ENCODE results near the gene DOCK2.

The DOCK2 gene

DNA sequence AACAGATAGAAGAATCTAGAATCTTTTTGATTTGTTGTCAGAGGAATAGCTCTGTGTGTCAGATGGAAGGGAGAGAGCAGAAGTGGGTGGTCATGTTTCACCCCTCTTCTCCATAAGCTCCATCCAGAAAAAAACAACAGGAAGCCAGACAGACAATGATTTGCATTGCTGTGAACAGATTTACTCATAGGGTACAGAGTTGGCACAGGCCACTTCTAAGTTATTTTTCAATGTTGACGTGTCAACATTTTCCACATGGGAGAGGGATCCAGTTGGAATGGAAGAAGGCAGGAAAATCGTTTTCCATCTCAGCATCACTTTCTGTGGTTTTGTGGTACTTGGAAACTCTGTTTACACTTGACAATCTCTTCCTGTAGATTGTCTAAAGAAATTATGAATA, 256.5 kb downstream of the DOCK2 start:
- DNase-seq (ENCODE audit: low read depth in 4 of 4, low spot score in 1 of 4) = no peak

GRCh38 chr5:169895926-169896325, 258.9 kb downstream of the DOCK2 start:
- no peak for DNase-seq (ENCODE audit: low read depth in 4 of 4, low spot score in 1 of 4)

GRCh38 chr5:169897481-169897880, 260.4 kb downstream of the DOCK2 start:
- no peak for DNase-seq (ENCODE audit: low read depth in 4 of 4, low spot score in 1 of 4)

- no peak for DNase-seq (ENCODE audit: low read depth in 4 of 4, low spot score in 1 of 4)
Measured at GRCh38 chr5:169901896-169902295, 264.8 kb downstream of the DOCK2 start.

GRCh38 chr5:169904059-169904458, 267.0 kb downstream of the DOCK2 start:
- DNase-seq (ENCODE audit: low read depth in 4 of 4, low spot score in 1 of 4) = no peak

DNA sequence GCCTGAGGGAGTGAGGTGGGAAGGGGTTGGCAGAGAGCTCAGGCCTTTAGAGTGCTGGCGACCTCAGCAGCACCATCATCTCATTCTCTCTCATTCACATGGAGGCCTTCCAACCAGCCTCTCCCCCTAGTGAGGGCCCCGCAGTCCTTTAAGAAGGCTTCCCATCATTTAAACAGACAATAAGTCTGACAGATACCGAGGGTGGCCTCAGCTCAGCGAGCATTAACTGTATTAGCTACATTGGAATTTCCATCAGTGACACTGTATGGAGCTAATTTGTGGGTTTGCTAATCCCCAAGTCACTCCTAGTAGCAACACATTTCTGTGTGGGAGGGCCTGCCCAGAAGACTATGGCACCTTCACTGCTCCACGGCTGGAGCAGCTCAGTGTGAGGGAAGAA, 267.4 kb downstream of the DOCK2 start:
- no peak for DNase-seq (ENCODE audit: low read depth in 4 of 4, low spot score in 1 of 4)

DNA sequence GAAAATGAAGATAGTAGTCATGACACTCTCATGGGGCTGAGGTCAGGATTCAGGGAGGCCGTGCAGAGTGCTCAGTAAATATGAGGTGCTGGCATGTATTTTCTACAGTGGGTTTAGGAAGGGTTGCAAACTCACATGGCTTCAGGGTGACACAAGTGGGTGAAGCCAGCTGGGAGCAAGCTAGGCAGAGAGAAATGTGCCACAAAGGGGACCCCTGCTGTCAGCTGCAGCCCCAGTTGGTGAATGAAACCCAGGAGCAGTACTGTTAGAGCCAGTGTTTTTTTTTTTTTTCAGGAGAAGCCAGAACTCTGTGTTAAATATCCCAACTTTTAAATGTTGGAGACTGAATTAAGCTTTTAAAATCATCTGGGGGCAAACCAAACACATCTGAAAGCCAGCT, 267.9 kb downstream of the DOCK2 start:
- DNase-seq (ENCODE audit: low read depth in 4 of 4, low spot score in 1 of 4) = no peak

GRCh38 chr5:169906745-169907649, 269.9 kb downstream of the DOCK2 start:
- DNase-seq (ENCODE audit: low read depth in 4 of 4, low spot score in 1 of 4) = no peak

DNA sequence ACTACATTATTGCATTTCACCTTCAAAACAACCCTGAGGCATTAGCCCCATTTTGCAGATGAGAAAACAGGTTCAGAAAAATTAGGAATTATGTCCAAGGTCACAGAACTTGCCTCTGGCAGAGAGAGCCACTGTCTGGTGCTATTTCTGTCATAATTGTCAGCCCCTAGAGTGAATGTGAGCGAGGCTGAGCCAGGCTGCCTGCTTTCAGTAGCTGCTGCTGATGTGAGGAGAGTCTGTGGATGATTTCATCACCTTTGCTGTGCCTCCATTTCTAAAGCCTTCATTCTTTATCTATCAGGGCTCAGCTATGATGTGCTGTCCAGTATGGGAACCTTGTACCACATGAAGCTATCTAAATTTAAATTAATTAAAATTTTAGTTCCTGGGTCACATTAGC, 271.8 kb downstream of the DOCK2 start:
- DNase-seq (ENCODE audit: low read depth in 4 of 4, low spot score in 1 of 4) = no peak

DNA sequence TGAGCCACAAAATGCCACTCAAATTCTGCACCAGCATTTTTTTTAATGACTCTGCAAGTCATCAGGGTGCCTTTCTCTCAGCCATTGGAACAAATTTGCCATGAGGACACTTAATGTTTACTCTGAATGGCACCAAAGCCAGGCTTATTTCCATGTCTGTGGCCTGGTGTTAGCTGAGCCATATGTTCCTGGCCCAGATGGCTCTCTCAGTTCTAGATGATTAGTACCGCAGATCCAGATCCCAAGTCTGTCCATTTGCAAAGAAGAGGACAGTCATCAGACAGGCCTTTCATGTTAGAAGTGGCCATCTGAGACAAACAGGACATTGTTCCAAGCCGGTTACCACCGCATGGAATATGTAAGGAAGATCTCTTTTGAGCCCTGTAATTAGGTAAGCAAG, 272.9 kb downstream of the DOCK2 start:
- DNase-seq (ENCODE audit: low read depth in 4 of 4, low spot score in 1 of 4) = no peak

DNA sequence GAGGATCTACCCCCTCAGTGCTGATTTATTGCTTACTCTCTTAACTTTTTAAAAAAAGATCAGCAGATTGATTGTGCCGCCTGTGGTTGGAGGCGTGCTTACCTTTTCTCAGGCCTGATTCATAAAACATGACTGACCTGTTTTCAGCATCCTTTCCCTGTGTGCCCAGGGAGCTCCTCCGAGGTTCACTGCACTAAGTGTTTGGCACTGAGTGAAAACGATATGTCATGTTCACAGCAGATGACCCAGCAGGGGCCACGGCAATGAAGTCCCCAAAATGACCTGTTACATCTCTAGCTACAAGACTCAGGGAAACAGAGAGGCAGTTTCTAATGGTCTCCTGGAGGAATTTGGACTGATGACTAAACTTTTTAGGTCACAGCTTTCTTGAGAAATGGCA, 273.3 kb downstream of the DOCK2 start:
- DNase-seq (ENCODE audit: low read depth in 4 of 4, low spot score in 1 of 4) = no peak

DNA sequence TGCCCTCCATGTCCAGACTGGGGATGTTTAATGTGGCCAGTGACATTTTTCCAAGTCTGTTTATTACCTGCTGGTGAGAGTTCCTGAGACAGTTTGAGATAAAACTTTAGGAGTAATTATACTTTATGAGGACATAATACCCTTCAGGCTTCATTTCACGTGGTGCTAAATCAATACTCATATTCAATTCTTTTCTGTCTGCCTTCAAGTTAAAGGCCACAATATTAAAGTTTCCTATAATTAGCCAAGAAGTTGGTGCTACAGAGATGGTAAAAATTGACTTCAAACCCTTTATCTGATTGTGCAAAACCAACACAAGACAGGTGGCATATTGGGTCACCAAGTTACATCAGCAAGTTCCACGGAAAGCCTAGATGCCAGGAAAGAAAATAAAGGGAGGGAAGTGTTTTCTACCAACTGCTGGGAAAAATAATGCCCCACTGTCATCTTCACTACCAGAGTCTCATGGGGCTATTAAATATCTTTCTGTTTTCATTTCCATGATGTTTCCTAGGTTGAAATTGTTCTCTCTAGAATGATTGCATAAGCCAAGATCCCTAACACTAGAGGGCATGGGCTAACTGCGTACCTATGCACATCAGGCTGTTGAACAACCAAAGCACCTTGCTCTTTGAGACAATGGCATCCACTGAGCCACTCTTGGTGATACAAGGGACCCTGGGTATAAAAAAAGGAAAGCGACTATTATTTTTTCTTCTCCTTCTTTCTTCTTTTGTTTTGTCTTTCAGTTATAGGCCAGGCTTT, 274.6 kb downstream of the DOCK2 start:
- no peak for DNase-seq (ENCODE audit: low read depth in 4 of 4, low spot score in 1 of 4)

- DNase-seq (ENCODE audit: low read depth in 4 of 4, low spot score in 1 of 4) = no peak
Measured at GRCh38 chr5:169913479-169913878, 276.4 kb downstream of the DOCK2 start.

DNA sequence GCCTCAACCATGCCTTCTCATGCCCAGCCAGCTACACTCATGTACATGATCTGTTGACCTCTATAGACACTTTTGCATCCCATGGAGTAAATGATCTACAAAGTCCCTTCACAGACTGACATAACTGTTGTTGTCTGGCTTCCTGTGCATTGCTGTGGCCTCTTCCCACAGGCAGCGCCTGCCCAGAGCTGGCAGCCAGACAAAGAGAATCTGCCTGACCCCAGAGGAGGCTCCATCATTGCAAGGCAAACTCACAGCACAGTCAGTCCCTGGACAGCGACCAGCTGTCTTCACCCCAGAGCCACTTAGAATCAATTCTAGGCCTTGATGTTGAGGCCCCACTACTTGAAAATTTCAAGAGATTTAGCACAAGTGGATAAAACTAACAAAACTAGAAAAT, 277.7 kb downstream of the DOCK2 start:
- no peak for DNase-seq (ENCODE audit: low read depth in 4 of 4, low spot score in 1 of 4)

GRCh38 chr5:169917500-169917899, 280.4 kb downstream of the DOCK2 start:
- no peak for DNase-seq (ENCODE audit: low read depth in 4 of 4, low spot score in 1 of 4)

- no peak for DNase-seq (ENCODE audit: low read depth in 4 of 4, low spot score in 1 of 4)
Measured at GRCh38 chr5:169918228-169918627, 281.2 kb downstream of the DOCK2 start.

- no peak for DNase-seq (ENCODE audit: low read depth in 4 of 4, low spot score in 1 of 4)
Measured at GRCh38 chr5:169920474-169920873, 283.4 kb downstream of the DOCK2 start.

DNA sequence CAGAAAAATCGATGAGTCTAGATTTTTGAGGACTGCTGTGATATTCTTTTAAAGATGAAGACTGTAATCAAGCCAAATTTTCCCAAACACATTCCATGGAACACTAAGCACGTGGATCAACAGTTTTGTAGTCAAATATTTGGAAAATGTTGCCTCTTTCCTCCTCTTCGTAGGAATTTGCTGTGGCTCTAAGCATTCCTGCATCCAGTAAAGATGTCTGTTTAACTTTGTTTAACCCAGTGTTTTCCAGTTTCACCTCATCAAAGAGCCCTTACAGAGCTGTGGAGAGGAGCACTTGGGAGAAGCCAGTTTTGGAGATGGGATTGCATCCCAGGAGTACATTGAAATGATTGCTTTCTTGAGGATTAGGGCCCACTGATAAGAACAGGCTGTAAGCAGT, 284.3 kb downstream of the DOCK2 start:
- DNase-seq (ENCODE audit: low read depth in 4 of 4, low spot score in 1 of 4) = no peak

DNA sequence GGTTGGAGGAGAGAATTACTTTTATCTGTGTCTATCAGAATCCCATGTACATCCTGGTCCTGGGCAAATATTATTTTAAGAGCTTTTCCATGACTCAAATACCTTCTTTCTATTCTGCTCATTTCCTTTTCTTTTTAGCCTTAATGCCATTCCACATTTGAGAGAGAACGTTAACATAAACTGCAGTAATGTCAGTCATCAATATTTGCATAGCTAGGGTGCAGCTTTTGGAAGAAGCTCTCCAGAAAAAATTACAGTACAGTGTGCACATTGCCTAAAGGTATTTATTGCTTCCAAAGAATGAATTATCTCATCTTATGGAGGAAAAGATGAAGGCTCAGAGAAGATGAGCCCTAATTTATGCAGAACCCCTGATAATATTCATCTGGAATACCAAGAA, 284.9 kb downstream of the DOCK2 start:
- no peak for DNase-seq (ENCODE audit: low read depth in 4 of 4, low spot score in 1 of 4)

- DNase-seq (ENCODE audit: low read depth in 4 of 4, low spot score in 1 of 4) = no peak
Measured at GRCh38 chr5:169922474-169922873, 285.4 kb downstream of the DOCK2 start.

GRCh38 chr5:169923988-169924387, 286.9 kb downstream of the DOCK2 start:
- DNase-seq (ENCODE audit: low read depth in 4 of 4, low spot score in 1 of 4) = no peak

DNA sequence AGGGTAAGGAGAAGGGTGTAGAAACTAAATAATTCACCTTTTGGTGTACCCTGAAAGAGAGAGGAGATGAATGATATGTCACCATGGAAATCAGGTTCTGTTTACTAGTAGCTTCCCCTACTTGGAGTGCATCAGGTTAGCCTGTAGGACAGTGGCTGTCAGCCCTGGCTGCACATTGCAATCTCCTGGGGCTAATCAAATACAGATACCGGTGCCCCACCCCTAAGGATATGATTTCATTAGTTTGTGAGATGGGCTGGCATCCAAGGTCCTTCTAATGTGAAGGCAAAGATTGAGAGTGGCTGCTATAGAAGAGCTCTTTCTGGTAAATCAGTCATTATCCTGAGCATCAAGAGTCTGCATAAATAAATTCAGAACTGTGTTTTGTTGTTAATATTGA, 296.1 kb downstream of the DOCK2 start:
- DNase-seq (ENCODE audit: low read depth in 4 of 4, low spot score in 1 of 4) = no peak

Measured in stimulated activated CD4-positive, alpha-beta T cell treated with anti-CD3 and anti-CD28 coated beads, Interleukin-1b, Interleukin-23, amount 100 ng/mL, for 24 hours (primary cell).